ENCODE results near the gene KHDC3L.

KHDC3L gene, protein sequence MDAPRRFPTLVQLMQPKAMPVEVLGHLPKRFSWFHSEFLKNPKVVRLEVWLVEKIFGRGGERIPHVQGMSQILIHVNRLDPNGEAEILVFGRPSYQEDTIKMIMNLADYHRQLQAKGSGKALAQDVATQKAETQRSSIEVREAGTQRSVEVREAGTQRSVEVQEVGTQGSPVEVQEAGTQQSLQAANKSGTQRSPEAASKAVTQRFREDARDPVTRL

DNA sequence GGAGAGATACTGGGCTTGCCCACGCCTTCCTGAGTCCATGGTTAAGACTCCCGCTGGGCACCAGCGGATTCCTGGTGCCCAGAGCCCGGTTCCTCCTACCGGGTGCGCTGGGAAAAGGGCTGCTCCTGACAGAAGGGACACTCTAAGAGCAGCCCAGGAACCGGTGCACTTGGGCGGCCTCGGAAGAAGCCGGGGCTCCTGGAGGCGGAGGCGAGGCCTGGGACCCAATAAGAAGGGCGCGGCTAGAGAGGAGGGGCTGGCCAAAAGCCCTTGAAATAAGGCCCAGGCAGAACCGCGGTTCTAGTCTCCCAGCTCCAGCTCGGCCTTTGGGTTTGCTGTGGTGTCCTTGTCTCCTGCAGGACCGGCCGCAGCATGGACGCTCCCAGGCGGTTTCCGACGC lies at the start of gene KHDC3L:
TSS of gene KHDC3L (plus strand) at position 301 of the 400 bp plus-strand sequence. CDS start at position 373, 72 bp downstream.
- DNase-seq (ENCODE audit: low read depth): no peak
- TF ChIP-seq, protein P1, sequence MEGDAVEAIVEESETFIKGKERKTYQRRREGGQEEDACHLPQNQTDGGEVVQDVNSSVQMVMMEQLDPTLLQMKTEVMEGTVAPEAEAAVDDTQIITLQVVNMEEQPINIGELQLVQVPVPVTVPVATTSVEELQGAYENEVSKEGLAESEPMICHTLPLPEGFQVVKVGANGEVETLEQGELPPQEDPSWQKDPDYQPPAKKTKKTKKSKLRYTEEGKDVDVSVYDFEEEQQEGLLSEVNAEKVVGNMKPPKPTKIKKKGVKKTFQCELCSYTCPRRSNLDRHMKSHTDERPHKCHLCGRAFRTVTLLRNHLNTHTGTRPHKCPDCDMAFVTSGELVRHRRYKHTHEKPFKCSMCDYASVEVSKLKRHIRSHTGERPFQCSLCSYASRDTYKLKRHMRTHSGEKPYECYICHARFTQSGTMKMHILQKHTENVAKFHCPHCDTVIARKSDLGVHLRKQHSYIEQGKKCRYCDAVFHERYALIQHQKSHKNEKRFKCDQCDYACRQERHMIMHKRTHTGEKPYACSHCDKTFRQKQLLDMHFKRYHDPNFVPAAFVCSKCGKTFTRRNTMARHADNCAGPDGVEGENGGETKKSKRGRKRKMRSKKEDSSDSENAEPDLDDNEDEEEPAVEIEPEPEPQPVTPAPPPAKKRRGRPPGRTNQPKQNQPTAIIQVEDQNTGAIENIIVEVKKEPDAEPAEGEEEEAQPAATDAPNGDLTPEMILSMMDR (IDR thresholded peaks at IDR 0.05; ENCODE audit: low read depth, low read length): no peak
- no peak for TF ChIP-seq MYC (IDR thresholded peaks at IDR 0.05; ENCODE audit: low read depth, low read length)
- TF ChIP-seq, protein P2, sequence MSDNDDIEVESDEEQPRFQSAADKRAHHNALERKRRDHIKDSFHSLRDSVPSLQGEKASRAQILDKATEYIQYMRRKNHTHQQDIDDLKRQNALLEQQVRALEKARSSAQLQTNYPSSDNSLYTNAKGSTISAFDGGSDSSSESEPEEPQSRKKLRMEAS (IDR thresholded peaks at IDR 0.05; ENCODE audit: low read depth, low read length): no peak
- TF ChIP-seq POLR2A (IDR thresholded peaks at IDR 0.05; ENCODE audit: extremely low read depth, insufficient read length): no peak
- no peak within 1 kb of the TSS for H3K4me3 ChIP-seq (ENCODE audit: low read depth, low read length)

DNA sequence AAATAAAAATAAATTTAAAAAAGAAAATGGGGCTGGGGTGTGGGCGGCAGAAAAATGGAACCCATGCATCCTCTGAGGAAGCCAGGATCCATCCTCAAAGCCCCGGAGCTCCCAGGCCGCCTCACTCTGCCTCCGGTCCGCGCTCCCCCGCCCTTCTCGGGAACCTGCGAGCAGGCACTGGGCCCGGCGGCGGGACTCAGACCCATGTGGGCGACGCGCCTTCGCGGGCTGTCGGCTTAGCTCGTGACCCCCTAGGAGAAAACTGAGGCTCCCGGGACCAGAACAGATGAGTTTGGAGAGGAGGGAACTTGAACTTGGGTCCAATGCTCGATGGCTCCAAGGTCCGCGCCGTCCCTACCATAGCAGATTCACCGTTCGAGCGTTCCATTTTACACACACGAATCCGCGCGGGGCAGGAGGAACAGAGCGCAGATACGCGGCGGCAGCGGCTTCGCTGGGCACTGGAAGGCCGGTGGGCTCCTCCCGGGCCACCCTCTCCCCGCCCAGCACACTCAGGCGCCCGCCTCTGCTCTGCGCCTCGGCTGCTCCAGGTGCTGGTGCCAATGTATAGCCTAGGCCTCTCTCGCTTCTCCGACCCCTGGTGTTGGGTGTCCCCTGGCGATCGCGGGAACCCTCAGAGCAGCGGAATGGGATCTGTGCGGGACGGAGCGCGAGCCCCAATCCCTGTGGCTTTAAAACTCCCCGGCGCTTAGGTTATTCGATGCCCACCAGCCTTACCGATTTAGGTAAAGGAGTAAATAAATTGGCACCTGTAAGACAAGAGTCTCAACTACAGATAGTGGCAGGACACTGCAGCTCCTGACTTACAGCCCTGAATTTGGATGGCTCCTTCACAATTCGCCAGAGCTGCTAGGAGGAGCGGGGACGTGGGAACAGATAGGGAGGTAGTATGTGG lies 47.6 kb upstream of the KHDC3L start:
- TF ChIP-seq POLR2A (IDR thresholded peaks at IDR 0.05; ENCODE audit: extremely low read depth, insufficient read length): no peak
- H3K4me3 ChIP-seq (ENCODE audit: low read depth, low read length): no peak overlapping the region
- no peak for DNase-seq (ENCODE audit: low read depth)

DNA sequence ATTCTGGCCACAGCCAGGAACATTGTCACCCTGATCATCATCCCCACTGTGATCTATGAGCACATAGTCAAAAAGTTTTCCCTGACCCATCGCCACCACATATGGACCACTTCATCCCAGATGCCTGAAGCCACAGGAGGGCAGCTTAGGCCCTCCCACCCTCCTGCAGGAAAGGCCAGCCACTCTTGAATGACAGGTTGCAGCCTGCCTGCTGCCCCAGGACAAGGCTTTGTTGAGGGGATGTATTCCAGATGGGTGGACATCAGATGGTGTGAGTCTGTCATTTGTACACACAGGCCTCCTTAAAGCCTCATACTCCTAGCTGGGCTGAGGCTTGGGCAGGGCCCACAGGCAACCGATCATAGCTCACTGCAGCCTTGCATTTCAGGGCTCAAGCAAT lies 39.1 kb upstream of the KHDC3L start:
- no peak overlapping the region for H3K4me3 ChIP-seq (ENCODE audit: low read depth, low read length)
- no peak for TF ChIP-seq POLR2A (IDR thresholded peaks at IDR 0.05; ENCODE audit: extremely low read depth, insufficient read length)
- TF ChIP-seq MYC (IDR thresholded peaks at IDR 0.05; ENCODE audit: low read depth, low read length): no peak
- TF ChIP-seq, protein P2 (IDR thresholded peaks at IDR 0.05; ENCODE audit: low read depth, low read length): no peak
- TF ChIP-seq, protein P1 (IDR thresholded peaks at IDR 0.05; ENCODE audit: low read depth, low read length): no peak
- no peak for DNase-seq (ENCODE audit: low read depth)

DNA sequence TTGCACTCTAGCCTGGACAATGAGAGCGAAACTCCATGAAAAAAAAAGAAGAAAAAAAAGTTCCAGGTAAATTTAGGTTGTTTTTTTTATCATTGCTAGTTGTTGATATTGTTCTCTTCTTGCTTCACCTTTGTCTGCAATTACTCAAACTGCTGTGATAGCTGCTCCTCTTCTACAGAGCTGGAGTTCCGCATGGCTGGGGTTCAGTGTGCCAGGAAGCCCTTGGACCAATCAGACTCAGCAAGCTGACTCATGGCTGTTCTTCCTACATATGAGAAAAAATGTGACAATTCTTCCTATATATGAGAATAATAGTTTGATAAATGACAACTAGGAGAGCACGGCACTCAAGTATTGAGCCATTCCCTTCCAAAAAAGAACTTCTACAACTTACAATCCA lies 36.8 kb upstream of the KHDC3L start:
- no peak for DNase-seq (ENCODE audit: low read depth)
- no peak overlapping the region for H3K4me3 ChIP-seq (ENCODE audit: low read depth, low read length)

DNA sequence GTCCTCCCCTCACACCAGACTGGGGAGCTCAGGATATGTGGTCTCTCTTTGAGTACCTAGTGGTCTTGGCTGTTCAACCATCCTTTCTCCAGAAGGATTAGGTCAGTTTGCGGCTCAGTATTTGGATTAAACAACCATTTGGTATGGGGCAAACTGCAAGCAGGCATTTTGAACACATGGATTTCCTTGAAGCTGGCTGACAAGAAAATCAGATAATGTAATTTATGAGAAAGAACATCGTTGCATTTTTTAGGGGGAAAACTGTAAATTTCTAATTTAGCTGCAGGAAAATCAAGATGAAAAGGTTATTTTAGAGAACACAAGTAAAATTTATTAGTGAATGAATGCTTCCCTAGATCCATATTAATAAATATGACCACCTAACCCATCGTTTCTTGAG lies 33.7 kb upstream of the KHDC3L start:
- no peak for DNase-seq (ENCODE audit: low read depth)
- TF ChIP-seq MYC (IDR thresholded peaks at IDR 0.05; ENCODE audit: low read depth, low read length) (no peak), POLR2A (IDR thresholded peaks at IDR 0.05; ENCODE audit: extremely low read depth, insufficient read length) (no peak)
- TF ChIP-seq, protein P2 (IDR thresholded peaks at IDR 0.05; ENCODE audit: low read depth, low read length): no peak
- TF ChIP-seq, protein P1 (IDR thresholded peaks at IDR 0.05; ENCODE audit: low read depth, low read length): no peak
- no peak overlapping the region for H3K4me3 ChIP-seq (ENCODE audit: low read depth, low read length)

More for the DNA sequence above, 36.8 kb upstream of the KHDC3L start:
- TF ChIP-seq MYC (IDR thresholded peaks at IDR 0.05; ENCODE audit: low read depth, low read length): no peak
- TF ChIP-seq POLR2A (IDR thresholded peaks at IDR 0.05; ENCODE audit: extremely low read depth, insufficient read length): no peak
- TF ChIP-seq, protein P2 (IDR thresholded peaks at IDR 0.05; ENCODE audit: low read depth, low read length): no peak

DNA sequence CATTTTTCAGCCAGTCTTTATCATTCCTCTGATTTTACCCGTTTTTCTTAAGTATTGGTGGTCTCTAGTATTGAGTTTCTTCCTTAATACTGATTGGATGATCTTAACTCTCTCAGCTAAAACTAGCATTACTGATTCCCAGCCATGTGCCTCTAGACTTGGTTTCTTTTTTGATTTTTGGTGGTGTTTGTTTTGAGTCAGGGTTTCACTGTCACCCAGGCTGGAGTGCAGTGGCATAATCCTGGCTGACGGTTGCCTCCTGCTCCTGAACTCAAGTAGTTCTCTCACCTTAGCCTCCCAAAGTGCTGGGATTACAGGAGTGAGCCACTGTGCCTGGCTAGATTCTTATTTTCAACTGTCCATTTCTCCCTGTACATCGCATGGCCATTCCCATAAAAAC lies 33.3 kb upstream of the KHDC3L start:
- H3K4me3 ChIP-seq (ENCODE audit: low read depth, low read length): no peak overlapping the region

More for the DNA sequence above, 33.3 kb upstream of the KHDC3L start:
- no peak for DNase-seq (ENCODE audit: low read depth)
- TF ChIP-seq, protein P1 (IDR thresholded peaks at IDR 0.05; ENCODE audit: low read depth, low read length): no peak
- TF ChIP-seq MYC (IDR thresholded peaks at IDR 0.05; ENCODE audit: low read depth, low read length) (no peak), POLR2A (IDR thresholded peaks at IDR 0.05; ENCODE audit: extremely low read depth, insufficient read length) (no peak)
- TF ChIP-seq, protein P2 (IDR thresholded peaks at IDR 0.05; ENCODE audit: low read depth, low read length): no peak

Measured in NB4 (cell line).